GM06990 (cell line): ENCODE data around the gene ASGR2.
"Not testable (repeated sequence)": the region's sequence is repeated elsewhere in the genome, so short reads cannot be mapped to it uniquely, and the experiment has no call there.

Experiments used
- DNase-seq: peaks from one replicate; pipeline ENCODE4 v3.0.0-alpha.2; 2011; ENCODE audit not compliant: insufficient read length; ENCODE audit errors: extremely low read depth
- H3K27me3 ChIP-seq: replicated peaks from 2 replicates; pipeline ENCODE4 v1.6.0; 2011; ENCODE audit warnings: low read length; ENCODE audit not compliant: control insufficient read depth, insufficient read depth
- H3K36me3 ChIP-seq: 2 replicates; pipeline ENCODE4 v1.5.1; 2011; ENCODE audit warnings: low read length; ENCODE audit not compliant: control insufficient read depth, insufficient read depth
- H3K4me3 ChIP-seq: replicated peaks from 2 replicates; pipeline ENCODE4 v1.5.1; 2011; ENCODE audit warnings: low read depth, mild to moderate bottlenecking, control low read depth, low read length
- CTCF ChIP-seq: IDR thresholded peaks from 2 replicates; pipeline ENCODE4 v1.5.1; 2011; ENCODE audit warnings: low read length, control low read depth, mild to moderate bottlenecking, inconsistent platforms; ENCODE audit not compliant: insufficient read depth, poor library complexity, severe bottlenecking

ASGR2 gene

DNA sequence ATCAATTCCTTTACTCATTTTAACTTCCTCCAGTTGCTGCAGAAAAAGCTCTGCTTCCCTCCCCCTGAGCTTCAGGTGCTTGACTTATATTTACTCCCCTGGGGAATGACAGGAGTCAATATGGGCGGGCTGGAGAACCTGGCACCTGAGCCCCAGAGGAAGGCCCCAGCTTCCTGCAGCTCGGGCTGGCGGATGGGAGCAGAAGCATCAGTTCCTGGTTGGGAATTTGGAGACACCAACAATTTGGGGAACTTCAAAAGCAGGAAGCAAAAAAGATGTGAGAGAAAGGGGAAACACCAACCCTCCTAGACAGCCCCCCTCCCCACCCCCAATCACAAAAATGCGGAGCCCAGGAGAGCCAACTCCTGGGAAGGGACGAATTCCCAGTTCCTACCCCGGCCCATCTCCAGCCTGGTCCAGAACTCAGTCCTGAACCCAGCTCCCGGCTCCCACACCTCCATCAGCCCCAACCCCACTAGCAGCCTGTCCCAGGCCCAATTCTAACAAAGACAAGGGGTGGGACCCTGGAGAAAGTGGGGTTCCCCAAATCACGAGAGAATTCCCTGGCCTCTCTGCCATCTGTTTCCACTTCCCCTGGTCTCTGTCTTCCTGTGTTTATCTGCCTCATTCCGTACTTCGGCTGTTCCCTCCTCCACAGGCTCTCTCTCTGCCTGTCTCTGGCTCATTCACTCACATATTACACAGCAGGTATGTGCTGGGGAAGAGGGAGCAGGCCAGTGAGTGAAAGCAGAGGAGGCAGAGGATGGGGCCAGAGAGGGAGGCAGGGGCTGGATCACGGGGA, 16.2 kb upstream of the ASGR2 start:
- no peak for DNase-seq
- TF ChIP-seq CTCF, result no peak

DNA sequence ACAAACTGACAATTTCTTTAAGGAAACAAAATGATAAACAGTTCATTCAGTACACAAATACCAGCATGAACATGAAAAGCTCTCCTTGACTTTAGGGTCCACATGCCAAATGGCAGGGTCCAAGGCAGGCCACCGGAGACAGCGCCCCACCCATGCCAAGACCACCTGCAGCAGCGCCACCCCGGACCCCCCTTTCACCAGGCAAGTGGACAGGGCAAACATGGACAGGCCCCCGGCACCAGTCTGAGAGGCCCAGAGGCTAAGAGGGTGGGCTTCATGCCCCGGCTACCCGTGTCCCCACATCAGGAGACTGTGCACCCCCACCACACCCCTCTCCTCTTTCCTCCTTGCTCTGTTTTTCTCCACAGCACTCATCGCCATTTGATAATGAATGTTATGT, 14.7 kb upstream of the ASGR2 start:
- H3K27me3 ChIP-seq, result no peaks in the 10 kb centered on the region
- H3K36me3 ChIP-seq, result no peaks in the 10 kb centered on the region
- no peak for DNase-seq
- TF ChIP-seq CTCF, result no peak
- H3K4me3 ChIP-seq, result no peak overlapping the region

More for the DNA sequence above, 16.2 kb upstream of the ASGR2 start:
- H3K36me3 ChIP-seq, result no peaks in the 10 kb centered on the region
- no peaks in the 10 kb centered on the region for H3K27me3 ChIP-seq
- H3K4me3 ChIP-seq, result no peak overlapping the region

GRCh38 chr17:7128160-7128559, 13.5 kb upstream of the ASGR2 start:
- H3K4me3 ChIP-seq, result no peak overlapping the region
- TF ChIP-seq CTCF, result no peak
- no peak for DNase-seq
- no peaks in the 10 kb centered on the region for H3K27me3 ChIP-seq
- H3K36me3 ChIP-seq, result no peaks in the 10 kb centered on the region

DNA sequence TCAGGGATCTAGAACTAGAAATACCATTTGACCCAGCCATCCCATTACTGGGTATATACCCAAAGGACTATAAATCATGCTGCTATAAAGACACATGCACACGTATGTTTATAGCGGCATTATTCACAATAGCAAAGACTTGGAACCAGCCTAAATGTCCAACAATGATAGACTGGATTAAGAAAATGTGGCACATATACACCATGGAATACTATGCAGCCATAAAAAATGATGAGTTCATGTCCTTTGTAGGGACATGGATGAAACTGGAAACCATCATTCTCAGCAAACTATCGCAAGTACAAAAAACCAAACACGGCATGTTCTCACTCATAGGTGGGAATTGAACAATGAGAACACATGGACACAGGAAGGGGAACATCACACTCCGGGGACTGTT, 12.9 kb upstream of the ASGR2 start:
- not testable (repeated sequence) for H3K4me3 ChIP-seq

GRCh38 chr17:7126386-7126785, 11.8 kb upstream of the ASGR2 start:
- not testable (repeated sequence) for H3K4me3 ChIP-seq, H3K36me3 ChIP-seq, DNase-seq, H3K27me3 ChIP-seq

More for the DNA sequence above, 12.9 kb upstream of the ASGR2 start:
- DNase-seq, H3K27me3 ChIP-seq, H3K36me3 ChIP-seq: not testable (repeated sequence)

DNA sequence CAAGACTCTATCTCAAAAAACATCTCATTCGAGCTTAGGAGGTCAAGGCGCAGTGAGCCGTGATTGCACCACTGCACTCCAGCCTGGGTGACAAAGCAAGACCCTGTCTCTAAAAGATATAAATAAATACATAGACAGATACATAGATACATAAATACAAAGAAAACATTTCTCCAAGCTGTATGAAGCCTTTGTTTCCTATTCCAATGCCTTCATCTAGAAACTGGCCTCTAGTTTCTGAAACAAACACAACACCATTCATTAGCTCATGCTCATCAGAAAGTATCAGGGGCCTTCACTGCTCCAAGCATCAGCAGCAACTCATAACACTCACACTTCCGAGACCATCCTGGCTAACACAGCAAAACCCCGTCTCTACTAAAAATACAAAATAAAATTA, 10.3 kb upstream of the ASGR2 start:
- H3K36me3 ChIP-seq, result no peaks in the 10 kb centered on the region
- no peak for TF ChIP-seq CTCF
- H3K27me3 ChIP-seq, result no peaks in the 10 kb centered on the region
- no peak for DNase-seq
- H3K4me3 ChIP-seq, result no peak overlapping the region

DNA sequence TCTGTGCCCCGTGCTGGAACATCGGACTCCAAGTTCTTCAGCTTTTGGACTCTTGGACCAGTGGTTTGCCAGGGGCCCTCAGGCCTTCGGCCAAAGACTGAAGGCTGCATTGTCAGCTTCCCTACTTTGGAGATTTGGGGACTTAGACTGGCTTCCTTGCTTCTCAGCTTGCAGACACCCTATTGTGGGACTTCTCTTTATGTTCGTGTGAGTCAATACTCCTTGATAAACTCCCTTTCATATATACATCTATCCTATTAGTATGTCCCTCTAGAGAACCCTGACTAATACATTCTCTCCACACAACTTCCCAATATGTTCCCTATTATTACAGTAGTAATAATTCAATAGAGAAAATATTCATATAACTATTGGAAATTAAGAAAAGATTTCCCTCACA, 9.2 kb upstream of the ASGR2 start:
- TF ChIP-seq CTCF, result no peak
- H3K27me3 ChIP-seq, result no peaks in the 10 kb centered on the region
- H3K4me3 ChIP-seq, result no peak overlapping the region
- no peaks in the 10 kb centered on the region for H3K36me3 ChIP-seq
- no peak for DNase-seq
